ENCODE measurements around the gene SEMA4D.

The SEMA4D gene

DNA sequence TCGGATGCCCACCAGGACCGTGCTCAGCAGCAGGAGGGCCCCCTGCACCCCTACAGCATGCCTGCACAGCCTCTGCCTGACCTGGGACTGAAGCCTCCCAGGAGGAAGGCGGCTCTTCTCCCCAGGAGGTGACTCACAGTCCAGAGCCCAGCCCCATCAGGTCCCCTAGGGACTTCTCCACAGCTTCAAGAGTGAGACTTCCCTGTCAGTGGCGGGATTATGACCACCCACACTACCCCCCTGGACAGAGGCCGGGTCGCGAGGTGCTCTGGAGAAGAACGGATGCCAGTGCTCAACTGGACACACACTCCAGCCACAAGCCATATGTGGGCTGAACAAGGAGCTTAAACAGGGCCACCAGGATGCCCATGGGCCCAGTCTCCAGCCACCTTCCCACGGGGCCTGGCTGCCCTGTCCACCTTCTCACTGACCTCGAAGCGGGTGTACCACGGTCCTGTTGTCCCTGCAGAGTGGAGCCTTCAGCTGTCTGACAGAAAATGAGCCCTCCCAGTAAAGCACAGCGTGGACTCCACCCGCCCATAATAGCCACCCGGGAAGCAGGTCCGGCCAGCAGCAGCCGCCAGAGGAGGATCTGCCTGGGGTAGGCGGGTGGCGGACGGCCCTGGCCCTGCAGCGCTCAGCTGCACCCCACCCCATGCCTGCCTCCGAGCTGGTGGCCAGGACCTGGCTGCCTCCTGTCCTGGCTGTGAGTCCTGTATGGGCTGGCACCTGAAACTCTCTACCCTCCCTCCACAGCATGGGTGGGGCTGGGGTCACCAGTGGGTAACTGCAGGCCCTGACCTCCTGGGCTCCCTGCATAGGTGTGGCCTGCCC lies 54.7 kb downstream of the SEMA4D start:
- no peak for DNase-seq

DNA sequence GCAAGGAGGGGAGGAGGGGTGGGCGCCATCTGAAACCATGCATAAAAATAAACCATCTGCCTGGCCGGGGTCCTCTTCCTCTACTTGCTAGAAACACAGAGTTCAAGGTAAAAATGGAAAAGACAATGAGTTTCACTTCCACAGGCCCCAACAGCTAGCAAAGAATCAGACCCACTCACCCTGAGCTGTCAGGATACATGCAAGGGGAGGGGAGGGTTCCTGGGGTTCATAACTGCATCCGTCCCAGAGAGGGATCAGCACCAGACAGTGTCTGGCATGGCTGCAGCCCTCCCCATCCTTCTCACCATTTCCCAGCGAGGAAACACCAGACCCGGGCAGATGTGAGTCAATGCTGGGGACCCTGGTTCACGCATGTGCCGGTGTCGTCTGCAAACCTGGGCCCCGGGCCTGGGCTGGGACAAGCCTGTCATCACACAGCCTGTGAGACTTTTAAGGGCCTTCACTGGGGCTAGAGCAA lies 55.4 kb downstream of the SEMA4D start:
- no peak for DNase-seq

DNA sequence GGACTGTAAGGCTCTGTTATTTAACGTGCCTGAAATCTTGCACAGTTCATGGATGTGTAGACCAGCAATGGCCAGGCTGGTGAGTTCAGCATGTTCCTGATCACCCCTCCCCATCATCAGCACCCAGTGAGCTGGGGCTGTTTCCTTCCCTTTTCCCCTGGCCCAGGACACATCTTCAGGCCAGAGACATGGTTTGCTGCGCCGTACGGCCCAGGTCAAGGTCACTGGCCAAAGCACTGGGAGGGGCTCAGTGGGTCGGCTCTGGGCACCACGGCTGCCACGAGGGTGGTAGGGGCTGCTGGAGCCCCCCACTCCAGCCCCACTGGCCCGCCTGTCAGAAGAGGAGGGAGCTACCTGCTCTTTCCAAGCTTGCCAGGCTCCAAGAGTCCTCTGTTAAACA lies 55.9 kb downstream of the SEMA4D start:
- no peak for DNase-seq

DNA sequence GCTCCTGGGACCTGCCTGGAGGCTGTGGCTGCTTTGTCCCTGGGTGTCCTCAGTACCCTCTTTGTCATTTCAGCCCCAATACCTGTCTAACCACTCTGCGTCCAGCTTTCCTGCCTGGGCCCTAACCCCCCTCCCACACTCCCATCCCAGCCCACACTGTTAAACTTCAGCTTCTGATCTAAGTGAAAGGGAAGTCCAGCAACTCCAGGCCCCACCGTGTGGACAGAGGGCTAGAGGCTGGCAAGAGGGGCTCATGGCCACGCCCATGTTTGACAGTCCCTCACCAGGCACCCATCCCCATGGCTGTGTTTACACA lies 56.3 kb downstream of the SEMA4D start:
- no peak for DNase-seq

DNA sequence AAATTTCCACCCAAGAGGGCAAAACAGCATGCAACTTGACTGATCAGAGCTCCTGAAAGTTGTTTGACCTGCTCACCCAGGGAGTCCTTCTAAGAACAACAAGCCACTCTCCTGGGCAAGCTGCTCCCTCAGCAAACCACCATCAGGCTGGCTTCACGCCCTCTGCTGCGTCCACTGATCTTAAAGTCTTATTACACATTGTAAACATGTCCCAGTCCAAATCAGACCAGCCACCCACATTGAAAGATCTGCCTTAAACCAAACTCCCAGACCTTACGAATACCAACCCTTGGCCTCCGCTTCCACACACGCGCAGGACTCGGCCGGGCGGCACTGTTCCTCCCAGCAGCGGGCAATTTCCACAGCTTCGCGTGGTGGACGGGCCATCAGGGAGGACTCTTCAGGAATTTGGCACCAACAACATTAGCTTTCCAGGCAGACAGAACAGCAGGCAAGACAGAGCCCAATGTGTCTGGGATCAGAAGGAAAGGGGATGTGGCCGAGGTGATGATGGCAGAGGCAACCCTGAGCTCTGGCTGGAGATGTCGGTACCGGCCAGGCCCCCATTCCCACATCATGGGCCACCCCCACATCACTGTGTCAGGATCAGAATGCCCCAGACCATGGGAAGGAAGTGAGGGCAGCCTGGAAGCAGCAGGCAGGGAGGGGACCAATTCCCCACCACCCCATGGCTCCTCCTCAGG lies 56.8 kb downstream of the SEMA4D start:
- no peak for DNase-seq

DNA sequence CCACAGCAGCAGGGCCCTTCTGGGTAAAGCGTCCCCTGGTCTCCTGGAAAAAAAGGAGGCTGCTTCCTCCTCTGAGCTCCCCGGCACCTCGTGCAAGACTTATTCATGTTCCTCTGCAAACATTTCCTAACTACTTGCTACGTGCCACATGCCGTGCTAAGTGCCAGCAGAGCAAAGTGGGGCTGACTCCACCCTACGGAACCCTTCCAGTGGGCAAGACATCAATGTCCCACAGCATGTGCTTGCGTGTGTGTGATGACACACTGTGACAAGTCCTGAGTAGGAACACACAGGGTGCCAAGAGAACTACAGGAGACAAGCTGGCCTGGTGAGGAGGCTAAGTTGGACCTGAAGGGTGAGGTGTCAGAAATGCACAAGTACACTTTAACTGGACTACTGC lies 57.4 kb downstream of the SEMA4D start:
- no peak for DNase-seq

DNA sequence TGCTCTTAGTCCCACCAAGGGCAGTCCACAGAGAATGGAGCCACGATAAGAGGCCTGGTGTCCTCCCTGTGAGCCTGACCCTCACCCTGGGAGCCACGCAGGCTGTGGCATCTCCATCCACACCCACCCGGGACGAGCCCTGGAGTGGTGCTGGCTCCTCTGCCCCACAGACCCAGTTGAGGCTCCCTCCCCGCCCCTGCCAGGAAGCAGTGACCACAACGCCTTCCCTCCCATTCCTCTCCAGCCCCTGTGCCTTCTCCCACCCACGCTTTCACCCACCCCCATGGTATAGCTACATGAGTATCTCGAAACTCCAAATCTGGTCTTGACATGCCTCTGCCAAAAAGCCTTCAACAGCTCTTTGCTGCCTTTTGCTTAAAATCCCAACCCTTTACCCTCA lies 57.9 kb downstream of the SEMA4D start:
- DNase-seq = no peak

DNA sequence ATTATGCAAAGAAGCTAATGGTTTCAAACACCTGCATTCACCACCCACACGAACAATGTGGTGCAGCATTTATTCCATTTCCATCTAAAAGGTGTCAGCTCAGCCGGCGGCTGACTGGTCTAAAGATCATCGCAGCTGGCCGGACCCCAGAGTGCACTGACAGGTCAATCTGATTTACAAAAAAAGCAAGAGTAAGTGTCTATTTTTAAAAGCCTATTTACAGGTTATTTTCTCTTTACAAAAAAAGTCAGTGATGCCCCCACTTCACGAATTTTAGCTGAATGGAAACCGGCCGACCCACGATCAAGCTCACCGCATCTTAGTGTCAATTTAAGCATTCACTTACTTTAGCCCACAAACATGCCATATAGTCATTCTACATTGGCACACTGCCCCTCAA lies 58.3 kb downstream of the SEMA4D start:
- no peak for DNase-seq

DNA sequence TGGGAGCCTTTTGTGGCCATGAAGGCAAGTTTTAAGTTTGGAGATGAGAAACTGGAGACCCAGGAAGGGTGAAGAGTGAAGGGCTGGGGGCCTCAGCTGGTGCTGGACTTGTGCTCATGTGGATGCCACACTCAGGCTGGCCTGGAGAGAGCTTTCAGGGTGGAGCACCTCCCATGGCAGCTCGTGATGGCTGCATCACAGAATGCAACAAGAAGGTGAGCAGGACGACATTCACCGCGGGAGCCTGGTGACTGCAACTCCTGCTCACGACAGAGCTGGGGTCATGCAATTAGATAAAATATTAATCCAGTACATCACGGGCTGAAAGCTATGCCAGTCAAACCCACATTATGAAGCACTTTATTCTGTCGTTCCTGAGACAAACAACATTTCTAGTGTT lies 59.7 kb downstream of the SEMA4D start:
- DNase-seq = no peak

DNA sequence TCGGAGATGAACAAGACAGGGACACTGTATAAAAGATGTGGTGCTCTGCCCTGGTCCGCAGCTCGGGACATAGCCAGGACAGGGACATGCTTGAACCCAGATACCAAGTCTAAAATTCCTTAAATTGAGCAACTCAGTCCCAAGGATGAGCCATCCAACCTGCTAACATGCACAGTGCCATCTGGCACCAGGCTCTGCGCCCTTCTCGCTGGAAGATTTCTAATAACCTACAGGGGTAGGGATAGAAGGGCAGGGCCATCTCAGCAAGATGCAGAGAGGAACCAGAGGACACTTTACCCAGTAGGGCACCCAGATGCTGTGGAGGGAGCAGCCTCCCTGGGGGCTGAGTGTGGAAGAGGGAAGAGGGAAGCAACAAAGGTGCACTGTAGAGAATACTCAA lies 60.1 kb downstream of the SEMA4D start:
- no peak for DNase-seq

DNA sequence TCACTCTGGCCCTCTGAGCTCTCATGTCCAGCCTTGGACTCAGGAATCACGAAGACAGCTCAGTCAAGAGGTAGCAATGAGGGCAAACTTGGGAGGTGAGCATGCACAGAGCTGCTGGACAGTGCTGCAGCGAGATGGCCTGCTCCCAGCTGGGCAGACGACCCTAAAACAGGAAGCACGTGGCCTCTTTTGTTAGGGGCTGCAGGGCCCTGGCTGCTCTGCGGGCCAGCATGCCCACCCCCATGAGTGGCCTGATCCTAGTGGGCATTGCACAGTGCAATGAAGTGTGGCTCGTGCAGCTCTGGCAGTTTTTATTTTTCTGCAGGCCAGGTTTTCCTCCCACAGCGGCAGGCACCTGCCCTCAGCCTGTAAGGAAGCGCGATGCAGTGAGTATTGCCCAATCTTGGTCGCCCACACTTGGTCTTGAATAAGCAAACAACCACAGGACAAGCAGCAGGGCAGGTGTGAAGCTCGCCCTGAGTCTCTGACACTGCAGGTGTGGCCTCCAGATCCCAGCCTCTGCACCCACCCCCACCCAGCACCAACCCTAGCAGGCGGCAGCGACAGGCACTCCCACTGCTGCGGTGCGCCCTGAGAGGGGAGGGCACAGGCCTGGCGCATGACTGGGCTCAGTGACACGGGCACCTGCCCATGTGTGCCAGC lies 60.8 kb downstream of the SEMA4D start:
- DNase-seq = peak; percentile 67

DNA sequence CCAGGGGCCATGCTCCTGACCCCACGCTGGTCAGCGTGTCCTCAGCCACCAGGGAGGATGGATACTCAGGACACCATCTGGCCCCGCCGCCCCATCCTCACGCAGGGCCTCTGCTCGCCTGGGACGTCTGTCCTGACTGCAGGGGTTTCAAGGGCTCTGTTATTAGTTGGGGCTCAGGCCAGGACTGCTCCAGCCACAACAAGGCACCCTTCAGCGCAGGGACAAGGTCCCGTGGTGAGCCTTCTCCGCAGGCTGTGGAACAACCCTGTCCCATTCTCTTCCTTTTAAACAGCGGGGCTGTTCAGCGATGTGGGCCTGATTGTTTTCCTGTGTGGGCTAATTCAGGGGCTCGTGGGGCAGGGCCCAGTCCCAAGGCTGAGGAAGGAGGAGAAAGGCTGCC lies 61.6 kb downstream of the SEMA4D start:
- no peak for DNase-seq

DNA sequence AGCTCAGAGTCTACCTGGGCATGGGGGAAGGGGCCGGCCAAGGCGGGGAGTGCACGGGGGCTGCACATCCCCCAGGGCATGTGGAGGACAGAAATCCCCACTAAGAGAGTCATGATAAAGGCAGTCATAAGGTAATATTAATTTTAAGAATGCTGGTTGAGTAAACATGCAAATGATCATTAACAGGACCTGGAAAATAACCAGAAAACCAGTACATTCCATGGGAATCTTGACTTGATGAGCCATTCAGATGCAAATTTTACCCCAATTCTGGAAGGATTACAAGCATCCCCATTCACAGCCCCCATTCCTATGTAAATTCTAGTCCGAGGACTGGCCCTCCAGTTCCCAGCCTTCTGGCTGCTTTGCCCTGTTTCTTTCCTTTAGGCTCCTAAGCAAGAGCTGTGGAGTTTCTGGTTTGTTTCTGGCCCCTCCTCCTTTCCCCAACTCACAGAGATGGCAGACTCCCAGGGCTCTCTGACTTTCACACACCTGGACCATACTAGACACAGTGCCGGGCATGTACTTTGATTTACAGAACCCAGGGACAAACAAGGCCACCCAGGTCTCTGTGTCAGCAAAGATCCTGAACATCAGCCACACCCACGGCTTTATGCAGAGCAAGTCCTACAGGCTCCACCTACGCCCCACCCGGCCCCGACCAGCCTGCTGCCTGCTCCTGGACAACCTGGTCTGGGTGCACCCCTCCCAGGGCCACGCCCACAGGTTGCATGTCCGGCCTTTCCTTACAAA lies 62.7 kb downstream of the SEMA4D start:
- no peak for DNase-seq

DNA sequence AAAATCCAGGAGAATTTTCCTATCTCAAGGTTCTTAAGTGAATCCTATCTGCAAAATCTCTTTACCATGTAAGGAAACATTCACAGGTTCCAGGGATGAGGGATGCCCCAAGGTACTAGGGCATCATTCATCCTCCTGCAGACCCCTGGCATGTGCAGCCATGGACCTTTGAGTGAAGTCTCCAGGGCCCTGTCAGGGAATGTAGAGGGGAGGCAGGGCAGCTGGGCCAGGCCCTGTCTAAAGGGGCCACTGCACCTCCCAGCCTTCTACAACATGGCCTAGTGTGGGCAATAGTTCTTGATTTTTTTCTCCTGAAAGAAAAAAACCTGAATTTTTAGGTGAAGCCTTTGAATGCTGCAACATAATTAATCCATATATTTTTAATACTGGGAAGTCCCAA lies 63.3 kb downstream of the SEMA4D start:
- no peak for DNase-seq

DNA sequence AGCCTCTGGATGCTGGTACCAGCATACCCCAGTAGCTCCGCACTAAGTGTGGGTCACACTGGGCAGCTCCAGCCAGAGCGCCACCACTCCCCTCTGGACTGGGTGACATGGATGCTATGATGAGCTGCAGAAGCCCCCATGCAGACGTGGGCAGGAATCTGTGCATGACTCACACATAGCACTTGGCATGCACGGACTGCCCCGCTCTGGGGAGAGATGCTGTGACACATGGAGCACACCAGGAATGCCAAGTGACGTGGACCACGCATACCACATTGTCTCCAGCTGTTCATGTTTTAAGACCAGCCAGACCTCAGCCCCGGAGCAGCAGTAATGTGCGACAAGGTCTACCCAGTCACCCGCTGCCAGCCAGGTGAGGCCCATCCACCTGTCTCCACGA lies 64.1 kb downstream of the SEMA4D start:
- no peak for DNase-seq

DNA sequence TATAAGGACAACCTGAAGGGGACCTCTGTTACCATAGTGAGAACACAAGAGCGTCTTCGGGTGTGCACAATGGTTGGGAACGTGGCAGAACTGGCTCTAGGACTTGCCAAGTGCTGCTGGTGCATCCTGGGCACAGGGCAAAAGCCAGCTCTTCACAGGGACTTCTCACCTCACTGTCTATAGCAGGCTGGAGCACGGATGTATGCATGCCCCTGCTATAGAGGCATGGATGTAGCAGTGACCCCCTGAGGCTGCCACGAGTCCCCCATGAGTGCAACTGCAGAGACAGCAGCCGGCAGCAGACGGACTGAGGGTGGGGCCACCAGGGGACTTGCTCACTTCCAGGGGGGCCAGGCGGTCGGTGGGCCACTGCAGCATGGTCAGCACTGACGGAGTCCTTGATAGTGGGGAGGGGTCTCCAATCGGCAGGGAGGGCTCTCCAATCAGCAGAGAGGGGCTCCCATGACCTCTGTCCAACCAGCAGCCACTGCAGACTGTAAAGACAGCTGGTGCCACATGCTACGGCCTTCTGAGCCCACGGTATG lies 64.9 kb downstream of the SEMA4D start:
- DNase-seq = no peak

DNA sequence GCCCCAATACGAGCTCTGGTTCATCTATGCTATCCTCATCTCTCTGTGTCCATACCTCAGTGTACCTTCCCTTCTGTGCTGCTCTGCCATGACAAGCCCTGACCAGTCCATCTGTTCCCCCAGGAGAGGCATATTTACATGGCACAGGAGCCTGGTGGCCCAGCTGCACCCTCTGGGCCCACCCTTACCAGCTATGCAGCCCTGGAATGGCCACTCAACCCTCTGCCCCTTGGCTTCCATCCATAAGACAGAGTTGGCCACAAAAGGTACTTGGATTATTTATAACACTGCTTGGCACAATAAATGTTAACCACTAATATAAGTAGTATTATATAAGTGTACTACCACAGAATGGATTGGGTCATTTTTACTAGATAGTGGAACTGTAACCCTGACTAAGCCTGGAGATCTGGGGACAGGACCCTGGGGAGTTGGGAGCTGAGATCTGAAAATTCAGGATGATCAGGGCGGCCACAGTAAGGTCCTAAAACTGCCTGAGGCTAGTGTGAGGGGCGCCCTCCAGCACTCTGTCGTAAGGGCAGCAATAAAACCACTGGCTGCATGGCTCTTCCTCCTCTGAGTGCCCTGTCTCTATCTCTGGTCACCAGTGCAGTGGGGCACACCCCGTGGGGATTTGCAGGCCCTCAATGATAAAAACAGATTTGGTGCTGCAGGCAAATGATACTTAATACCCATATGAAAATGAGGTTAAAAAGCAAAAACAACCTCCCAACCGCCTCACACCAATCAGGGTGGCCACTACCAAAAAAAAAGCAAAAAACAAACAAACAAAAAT lies 65.8 kb downstream of the SEMA4D start:
- DNase-seq = no peak

DNA sequence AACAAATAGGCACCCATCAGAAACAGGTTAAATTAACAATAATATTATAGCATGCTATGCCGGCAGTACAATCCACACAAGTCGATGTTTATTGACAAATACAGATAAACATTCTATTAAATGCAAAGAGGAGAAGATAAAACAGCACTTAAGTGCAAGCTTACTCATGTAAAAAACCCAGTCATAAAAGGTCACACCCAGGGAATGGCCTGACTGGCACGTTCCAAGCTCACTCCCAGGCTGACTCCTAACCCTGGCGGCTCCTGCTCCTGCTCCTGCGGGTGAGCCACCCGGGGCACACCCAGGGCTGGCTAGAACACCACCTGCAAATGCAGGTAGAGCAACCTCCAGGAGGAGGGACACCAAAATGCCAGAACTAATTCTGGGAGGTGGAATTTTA lies 66.9 kb downstream of the SEMA4D start:
- DNase-seq = no peak

DNA sequence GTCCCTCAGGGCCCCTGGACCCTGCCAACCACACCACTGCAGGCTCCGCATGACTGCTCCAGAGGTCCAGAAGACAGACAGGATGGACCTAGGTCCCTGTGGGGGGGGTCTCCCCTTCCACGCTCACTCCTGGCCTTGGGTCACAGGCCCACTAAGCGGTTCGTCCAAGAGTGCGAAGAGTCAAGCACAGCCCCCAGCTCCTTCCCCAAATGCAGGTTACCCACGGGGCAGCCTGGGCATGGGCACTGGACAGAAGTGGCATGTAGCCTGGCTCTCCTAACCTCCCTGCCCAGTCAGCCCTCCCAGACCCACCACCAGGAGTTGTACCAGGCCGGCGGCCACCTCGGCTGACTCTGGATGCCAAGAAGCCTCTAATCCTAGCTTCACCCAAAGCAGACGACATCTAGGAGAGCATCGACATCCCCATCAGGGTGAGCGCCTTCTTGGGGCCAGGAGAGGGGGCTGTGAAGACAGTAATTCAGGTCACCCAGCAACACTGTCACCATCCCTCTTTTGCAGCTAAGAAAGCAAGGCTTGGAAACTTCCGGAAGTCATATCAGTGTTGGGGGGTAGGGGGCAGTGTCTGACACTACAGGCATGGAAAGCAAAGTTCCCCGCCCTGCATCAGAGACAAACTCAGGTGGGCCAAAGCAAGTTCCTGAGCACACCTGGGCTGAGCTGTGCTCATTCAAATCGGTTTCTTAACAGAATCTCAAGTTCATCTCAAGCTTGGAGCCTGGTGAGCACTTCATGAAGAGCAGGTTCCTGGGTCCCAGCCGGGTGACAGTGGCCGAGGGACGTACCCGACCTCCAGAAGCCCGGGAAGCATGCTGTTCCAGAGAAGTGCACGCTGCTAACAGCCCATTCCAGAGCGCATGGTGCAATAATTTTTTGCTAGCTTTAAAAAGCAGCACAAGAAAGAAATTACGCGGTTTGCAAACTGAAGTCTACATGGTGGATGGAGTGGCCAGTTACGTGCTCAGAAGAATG lies 68.7 kb downstream of the SEMA4D start:
- DNase-seq = no peak

DNA sequence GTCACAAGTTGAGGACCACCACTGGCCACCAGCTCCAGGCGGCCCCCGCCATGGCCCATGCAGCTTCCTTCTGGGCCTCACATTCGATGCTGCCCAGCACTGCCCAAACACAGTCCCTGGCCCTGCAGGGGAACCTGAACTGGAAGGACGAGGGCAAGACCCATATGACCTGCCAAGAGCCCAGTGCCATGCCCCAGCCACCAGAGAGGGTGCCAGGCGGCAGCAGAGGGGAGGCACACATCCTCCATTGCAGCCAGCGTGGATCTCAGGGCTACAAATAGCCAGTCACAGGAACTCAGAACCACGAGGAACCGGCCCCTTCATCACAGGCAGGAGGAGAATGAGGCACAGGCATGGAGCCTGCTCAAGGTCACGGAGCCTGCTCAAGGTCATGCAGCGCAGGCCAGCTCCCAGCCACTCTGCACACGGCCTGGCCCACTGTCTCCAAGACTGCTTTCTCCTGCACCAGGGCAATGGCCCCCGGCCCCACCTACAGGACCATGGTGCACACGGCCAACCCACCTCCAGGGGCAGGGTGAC lies 69.6 kb downstream of the SEMA4D start:
- no peak for DNase-seq

Data from NCI-H345 (cell line).